Lower lobe of right lung (tissue), 2 donors: ENCODE data around the gene SAPCD2. TPM values are rescaled to one million over a fixed set of nuclear protein-coding genes. Genes with fewer than 3 reads are reported as not detected.

Experiments used
- ATAC-seq, 2 donors: fragments of 200-7000 bp; cut with Tn5 transposase; one replicate each; pipeline ENCODE4 v1.9.1; 2020 to 2022; ENCODE audit warnings: mild to moderate bottlenecking in 2 of 2, moderate library complexity in 2 of 2
- DNase-seq: peaks from one replicate; pipeline ENCODE4 v3.0.0-alpha.2; 2020
- H3K27ac ChIP-seq: fragments of 200-600 bp; one replicate; pipeline ENCODE4 v1.8.0; 2022
- H3K27me3 ChIP-seq: fragments of 200-600 bp; one replicate; pipeline ENCODE4 v1.8.0; 2022; ENCODE audit warnings: low read depth
- H3K36me3 ChIP-seq: fragments of 200-600 bp; one replicate; pipeline ENCODE4 v1.8.0; 2022; ENCODE audit warnings: mild to moderate bottlenecking
- H3K4me1 ChIP-seq: fragments of 200-600 bp; one replicate; pipeline ENCODE4 v1.8.0; 2022
- H3K4me3 ChIP-seq: fragments of 200-600 bp; one replicate; pipeline ENCODE4 v1.8.0; 2022; ENCODE audit warnings: mild to moderate bottlenecking
- H3K9me3 ChIP-seq: fragments of 200-600 bp; one replicate; pipeline ENCODE4 v1.8.0; 2022
- intact Hi-C: fragments of 100-400 bp; cut with DNase I; formaldehyde crosslinking; loops from one replicate; pipeline ENCODE4 v1.11.0; 2022
- total RNA-seq: library from RNA; stranded (reverse); fragmentation: NEBNext Ultra II Directional; extraction: Animal tissue kit (Norgen Biotek cat#: 25700); gene quantifications from one replicate; pipeline ENCODE4 v1.2.1, GENCODE V29; 2021
- TF ChIP-seq, protein P1 (sequence below): fragments of 200-600 bp; IDR thresholded peaks from one replicate; pipeline ENCODE4 v1.8.0; 2022; ENCODE audit warnings: antibody characterized with exemption, mild to moderate bottlenecking
- donor health status: DM: no; HTN: yes; CAD: no; lungs with severe emphysema.

The SAPCD2 gene
- total RNA-seq, 1 donor from 2014 or later, result 0.86 TPM

- no peak overlapping the region for H3K27ac ChIP-seq
- intact Hi-C loops, result no loop called here
- H3K36me3 ChIP-seq, result peaks cover 92% of the 10 kb centered on the region
- ATAC-seq (no peak), DNase-seq (no peak)
- H3K27me3 ChIP-seq, result no peaks in the 10 kb centered on the region
- TF ChIP-seq, protein P1, sequence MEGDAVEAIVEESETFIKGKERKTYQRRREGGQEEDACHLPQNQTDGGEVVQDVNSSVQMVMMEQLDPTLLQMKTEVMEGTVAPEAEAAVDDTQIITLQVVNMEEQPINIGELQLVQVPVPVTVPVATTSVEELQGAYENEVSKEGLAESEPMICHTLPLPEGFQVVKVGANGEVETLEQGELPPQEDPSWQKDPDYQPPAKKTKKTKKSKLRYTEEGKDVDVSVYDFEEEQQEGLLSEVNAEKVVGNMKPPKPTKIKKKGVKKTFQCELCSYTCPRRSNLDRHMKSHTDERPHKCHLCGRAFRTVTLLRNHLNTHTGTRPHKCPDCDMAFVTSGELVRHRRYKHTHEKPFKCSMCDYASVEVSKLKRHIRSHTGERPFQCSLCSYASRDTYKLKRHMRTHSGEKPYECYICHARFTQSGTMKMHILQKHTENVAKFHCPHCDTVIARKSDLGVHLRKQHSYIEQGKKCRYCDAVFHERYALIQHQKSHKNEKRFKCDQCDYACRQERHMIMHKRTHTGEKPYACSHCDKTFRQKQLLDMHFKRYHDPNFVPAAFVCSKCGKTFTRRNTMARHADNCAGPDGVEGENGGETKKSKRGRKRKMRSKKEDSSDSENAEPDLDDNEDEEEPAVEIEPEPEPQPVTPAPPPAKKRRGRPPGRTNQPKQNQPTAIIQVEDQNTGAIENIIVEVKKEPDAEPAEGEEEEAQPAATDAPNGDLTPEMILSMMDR, result no peak
- H3K9me3 ChIP-seq, result no peaks in the 10 kb centered on the region
- no peak overlapping the region for H3K4me3 ChIP-seq
- H3K4me1 ChIP-seq, result no peaks in the 10 kb centered on the region
These were observed 33.0 kb upstream of the SAPCD2 start for GRCh38 chr9:137103206-137103999.

DNA sequence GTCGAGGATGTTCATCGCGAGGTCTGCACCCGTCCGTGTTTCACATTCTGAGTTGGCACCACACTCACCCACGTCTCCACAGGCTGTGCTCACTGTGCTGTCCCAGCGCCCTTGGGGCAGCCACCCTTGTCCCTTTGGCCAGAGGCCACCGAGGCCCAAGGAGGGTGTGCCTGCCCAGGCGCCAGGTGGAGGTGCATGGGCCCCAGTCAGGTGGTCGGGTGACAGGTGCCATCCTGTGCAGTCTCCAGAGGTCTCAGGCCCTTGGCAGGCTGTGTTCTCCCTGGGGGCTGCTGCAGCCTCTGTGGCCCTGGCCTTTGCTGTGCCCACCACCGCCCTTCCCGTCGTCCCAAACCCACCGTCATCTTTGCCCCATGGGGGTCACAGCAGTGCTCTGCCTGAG lies 28.9 kb upstream of the SAPCD2 start:
- DNase-seq (no peak), ATAC-seq (no peak)
- Histone ChIP-seq H3K36me3 (peaks cover 80% of the 10 kb centered on the region), H3K4me1 (no peaks in the 10 kb centered on the region), H3K27me3 (no peaks in the 10 kb centered on the region), H3K27ac (no peak overlapping the region), H3K9me3 (no peaks in the 10 kb centered on the region), H3K4me3 (no peak overlapping the region)
- intact Hi-C loops, result no loop called here
- TF ChIP-seq, protein P1, result no peak

DNA sequence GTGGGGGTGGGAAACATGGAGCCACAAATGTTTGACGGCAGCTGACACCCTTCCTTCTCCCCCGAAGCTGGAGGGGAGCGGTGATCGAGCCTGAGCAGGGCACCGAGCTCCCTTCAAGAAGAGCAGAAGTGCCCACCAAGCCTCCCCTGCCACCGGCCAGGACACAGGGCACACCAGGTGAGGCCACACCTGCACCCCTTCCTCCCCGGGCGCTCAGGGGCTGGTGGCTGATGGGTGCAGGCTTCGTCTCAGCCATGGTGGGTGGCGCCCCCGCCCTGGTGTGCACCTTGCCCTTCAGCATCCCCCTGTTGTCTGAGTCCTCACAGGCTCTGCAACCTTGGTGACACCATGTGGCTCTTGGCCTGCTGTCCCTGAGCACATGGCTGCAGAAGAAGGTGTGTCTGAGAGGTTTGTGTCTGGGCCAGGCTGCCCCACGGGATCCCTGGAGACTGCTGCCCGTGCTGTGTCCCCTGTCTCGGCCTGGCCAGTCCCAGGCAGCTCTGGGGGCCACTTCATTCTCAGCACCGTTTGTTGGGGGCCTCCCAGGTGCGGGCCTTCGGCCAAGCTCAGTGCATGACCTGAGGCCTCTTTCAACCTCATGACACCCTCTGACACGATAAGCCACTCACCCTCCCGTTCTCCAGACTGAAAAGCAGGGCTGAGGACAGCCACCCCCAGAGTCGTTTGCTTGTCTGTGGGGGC lies 27.6 kb upstream of the SAPCD2 start:
- Histone ChIP-seq H3K9me3 (no peaks in the 10 kb centered on the region), H3K36me3 (peaks cover 75% of the 10 kb centered on the region), H3K4me1 (no peaks in the 10 kb centered on the region), H3K27ac (no peak overlapping the region), H3K4me3 (no peak overlapping the region), H3K27me3 (no peaks in the 10 kb centered on the region)
- ATAC-seq (no peak), DNase-seq (no peak)
- intact Hi-C loops, result no loop called here
- TF ChIP-seq, protein P1, result no peak

- ATAC-seq (no peak), DNase-seq (no peak)
- no peak overlapping the region for H3K4me3 ChIP-seq
- H3K4me1 ChIP-seq, result no peaks in the 10 kb centered on the region
- no peak overlapping the region for H3K27ac ChIP-seq
- intact Hi-C loops, result no loop called here
- peaks cover 80% of the 10 kb centered on the region for H3K36me3 ChIP-seq
- no peaks in the 10 kb centered on the region for H3K9me3 ChIP-seq
- no peaks in the 10 kb centered on the region for H3K27me3 ChIP-seq
- TF ChIP-seq, protein P1, result no peak
These were observed 26.6 kb upstream of the SAPCD2 start for GRCh38 chr9:137096785-137097546.

GRCh38 chr9:137095664-137096517 lies 25.5 kb upstream of the SAPCD2 start:
- ATAC-seq (peak; percentile 56 to 68), DNase-seq (peak; percentile 48)
- intact Hi-C loops, result no loop called here
- H3K36me3 ChIP-seq, result peaks cover 78% of the 10 kb centered on the region
- TF ChIP-seq, protein P1, result peak; percentile 29
- no peaks in the 10 kb centered on the region for H3K9me3 ChIP-seq
- peak overlapping the region; percentile 41 for H3K27ac ChIP-seq
- no peaks in the 10 kb centered on the region for H3K27me3 ChIP-seq
- peak overlapping the region; percentile 6 for H3K4me3 ChIP-seq
- no peaks in the 10 kb centered on the region for H3K4me1 ChIP-seq
